Coronary artery (tissue), 2 donors: ENCODE results near the gene ADGRL3.

Experiments used
- DNase-seq: peaks from one replicate; pipeline ENCODE4 v3.0.0-alpha.2; 2017; ENCODE audit warnings: low spot score
- H3K27ac ChIP-seq, 2 donors: fragments of 200-600 bp; sonication (generic); one replicate each; pipeline ENCODE4 v1.5.1; 2016 to 2019
- H3K4me3 ChIP-seq: fragments of 200-600 bp; sonication (generic); 2 replicates; pipeline ENCODE4 v1.5.1; 2016; ENCODE audit warnings: mild to moderate bottlenecking, moderate library complexity
- TF ChIP-seq, protein P1 (sequence below): fragments of 200-600 bp; sonication (generic); IDR thresholded peaks from one replicate; pipeline ENCODE4 v1.5.1; 2019; ENCODE audit warnings: antibody characterized with exemption

The ADGRL3 gene

DNA sequence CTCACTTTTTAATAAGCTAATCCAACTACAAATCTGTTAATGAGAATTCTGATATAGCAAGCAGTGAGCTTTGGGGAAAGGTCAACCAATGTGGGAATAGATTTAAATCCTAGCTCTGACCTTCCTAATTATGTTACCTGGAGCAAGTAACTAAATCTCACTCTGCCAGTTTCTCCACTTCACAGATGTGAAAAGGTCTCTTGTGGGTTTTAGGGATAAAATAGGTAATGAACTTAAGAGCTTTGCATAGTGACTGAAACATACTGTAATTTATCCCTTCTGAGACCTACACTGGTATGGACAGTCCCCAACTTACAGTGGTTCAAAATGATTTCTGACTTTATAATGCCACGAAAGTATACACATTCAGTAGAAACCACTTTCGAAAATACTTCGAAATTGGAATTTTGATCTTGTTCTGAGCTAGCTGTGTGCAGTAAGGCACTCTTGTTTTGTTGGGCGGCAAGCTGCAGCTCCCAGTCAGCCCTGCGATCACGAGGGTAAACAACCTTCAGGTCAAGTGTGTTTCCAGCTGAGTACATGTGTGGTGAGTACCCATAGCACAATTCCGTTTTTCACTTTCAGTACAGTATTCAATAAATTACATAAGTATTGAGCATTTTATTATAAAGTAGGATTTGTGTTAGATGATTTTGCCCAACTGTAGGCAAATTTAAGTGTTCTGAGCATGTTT lies 93.7 kb downstream of the ADGRL3 start:
- TF ChIP-seq, protein P1, sequence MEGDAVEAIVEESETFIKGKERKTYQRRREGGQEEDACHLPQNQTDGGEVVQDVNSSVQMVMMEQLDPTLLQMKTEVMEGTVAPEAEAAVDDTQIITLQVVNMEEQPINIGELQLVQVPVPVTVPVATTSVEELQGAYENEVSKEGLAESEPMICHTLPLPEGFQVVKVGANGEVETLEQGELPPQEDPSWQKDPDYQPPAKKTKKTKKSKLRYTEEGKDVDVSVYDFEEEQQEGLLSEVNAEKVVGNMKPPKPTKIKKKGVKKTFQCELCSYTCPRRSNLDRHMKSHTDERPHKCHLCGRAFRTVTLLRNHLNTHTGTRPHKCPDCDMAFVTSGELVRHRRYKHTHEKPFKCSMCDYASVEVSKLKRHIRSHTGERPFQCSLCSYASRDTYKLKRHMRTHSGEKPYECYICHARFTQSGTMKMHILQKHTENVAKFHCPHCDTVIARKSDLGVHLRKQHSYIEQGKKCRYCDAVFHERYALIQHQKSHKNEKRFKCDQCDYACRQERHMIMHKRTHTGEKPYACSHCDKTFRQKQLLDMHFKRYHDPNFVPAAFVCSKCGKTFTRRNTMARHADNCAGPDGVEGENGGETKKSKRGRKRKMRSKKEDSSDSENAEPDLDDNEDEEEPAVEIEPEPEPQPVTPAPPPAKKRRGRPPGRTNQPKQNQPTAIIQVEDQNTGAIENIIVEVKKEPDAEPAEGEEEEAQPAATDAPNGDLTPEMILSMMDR, result no peak
- H3K4me3 ChIP-seq, result no peak overlapping the region
- no peak overlapping the region for H3K27ac ChIP-seq
- no peak for DNase-seq

- TF ChIP-seq, protein P1, result no peak
- H3K27ac ChIP-seq, result no peak overlapping the region
- H3K4me3 ChIP-seq, result no peak overlapping the region
- no peak for DNase-seq
Measured at GRCh38 chr4:61294936-61295335, 94.8 kb downstream of the ADGRL3 start.

GRCh38 chr4:61296144-61296543 lies 96.0 kb downstream of the ADGRL3 start:
- DNase-seq, result no peak
- H3K4me3 ChIP-seq, result no peak overlapping the region
- TF ChIP-seq, protein P1, result no peak
- H3K27ac ChIP-seq, result no peak overlapping the region

GRCh38 chr4:61298178-61298740 lies 98.1 kb downstream of the ADGRL3 start:
- TF ChIP-seq, protein P1, result no peak

DNA sequence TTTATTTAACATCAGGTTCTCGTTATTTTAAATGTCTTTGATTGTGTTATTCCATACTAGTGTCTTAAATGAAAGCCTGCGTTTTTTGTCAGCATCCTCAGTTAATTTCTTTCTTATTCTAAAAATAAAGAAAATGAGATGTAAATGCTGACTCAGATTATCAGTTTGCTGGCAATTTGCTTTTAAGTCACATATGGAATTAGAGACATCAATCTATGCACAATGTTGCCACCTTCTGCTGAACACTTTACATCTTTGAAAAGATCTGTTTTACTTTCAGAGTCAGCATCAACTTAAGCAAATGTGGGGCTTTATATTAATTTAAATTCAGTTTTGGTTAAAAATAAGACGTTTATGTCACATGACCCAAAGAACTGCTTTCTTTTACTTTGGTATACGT lies 99.2 kb downstream of the ADGRL3 start:
- H3K27ac ChIP-seq, result no peak overlapping the region
- no peak overlapping the region for H3K4me3 ChIP-seq
- DNase-seq, result no peak
- TF ChIP-seq, protein P1, result no peak

More at GRCh38 chr4:61298178-61298740, 98.1 kb downstream of the ADGRL3 start:
- Histone ChIP-seq H3K27ac (no peak overlapping the region), H3K4me3 (no peak overlapping the region)
- no peak for DNase-seq

- no peak for DNase-seq
- Histone ChIP-seq H3K27ac (no peak overlapping the region), H3K4me3 (no peak overlapping the region)
- TF ChIP-seq, protein P1, result no peak
Measured at GRCh38 chr4:61300266-61300844, 100.2 kb downstream of the ADGRL3 start.

- Histone ChIP-seq H3K27ac (no peak overlapping the region), H3K4me3 (no peak overlapping the region)
- TF ChIP-seq, protein P1, result no peak
- DNase-seq, result no peak
Measured at GRCh38 chr4:61301271-61301670, 101.1 kb downstream of the ADGRL3 start.
